Astrocyte (in vitro differentiated cells and primary cell): ENCODE measurements around the gene TRHDE. TPM values are rescaled to one million over a fixed set of nuclear protein-coding genes. Genes with fewer than 3 reads are reported as not detected.

ENCODE experiments used
- DNase-seq: peaks from one replicate; pipeline ENCODE4 v3.0.0-alpha.2; 2010; ENCODE audit warnings: low read depth
- FAIRE-seq: peaks from 2 replicates; lab custom pipeline; 2011; peaks lifted over from hg19 to GRCh38; lab: Jason Lieb, UNC
- H2AFZ ChIP-seq: 2 replicates; pipeline ENCODE4 v1.6.0; 2012; ENCODE audit warnings: low read depth, low read length, inconsistent platforms
- H3K27ac ChIP-seq: 2 replicates; pipeline ENCODE4 v1.5.1; 2011; ENCODE audit warnings: low read depth, low read length, inconsistent platforms
- H3K27me3 ChIP-seq: 2 replicates; pipeline ENCODE4 v1.6.0; 2011; ENCODE audit warnings: low read length, inconsistent platforms; ENCODE audit not compliant: insufficient read depth
- H3K36me3 ChIP-seq: 2 replicates; pipeline ENCODE4 v1.5.1; 2011; ENCODE audit warnings: low read length, inconsistent platforms; ENCODE audit not compliant: insufficient read depth
- H3K4me1 ChIP-seq: 2 replicates; pipeline ENCODE4 v1.5.1; 2011; ENCODE audit warnings: low read length, inconsistent platforms; ENCODE audit not compliant: insufficient read depth
- H3K4me2 ChIP-seq: 2 replicates; pipeline ENCODE4 v1.6.0; 2012; ENCODE audit warnings: low read length, inconsistent platforms
- H3K4me3 ChIP-seq: 2 replicates; pipeline ENCODE4 v1.5.1; 2011; ENCODE audit warnings: low read depth, mild to moderate bottlenecking, low read length, inconsistent platforms; ENCODE audit not compliant: insufficient read depth
- H3K79me2 ChIP-seq: 2 replicates; pipeline ENCODE4 v1.6.0; 2012; ENCODE audit warnings: mild to moderate bottlenecking, low read length, inconsistent platforms; ENCODE audit not compliant: insufficient read depth
- H3K9ac ChIP-seq: 2 replicates; pipeline ENCODE4 v1.6.0; 2012; ENCODE audit warnings: mild to moderate bottlenecking, low read length, inconsistent platforms
- H3K9me3 ChIP-seq: 2 replicates; pipeline ENCODE4 v1.5.1; 2012; ENCODE audit warnings: low read depth, mild to moderate bottlenecking, low read length, inconsistent platforms; ENCODE audit not compliant: insufficient read depth
- H4K20me1 ChIP-seq: 2 replicates; pipeline ENCODE4 v1.6.0; 2012; ENCODE audit warnings: low read length, inconsistent platforms; ENCODE audit not compliant: insufficient read depth
- H3K27ac Mint-ChIP-seq: one replicate; pipeline ENCODE4 v1.8.0; 2021; ENCODE audit warnings: mild to moderate bottlenecking, mixed read lengths; ENCODE audit not compliant: unreplicated experiment
- H3K27me3 Mint-ChIP-seq: one replicate; pipeline ENCODE4 v1.8.0; 2021; ENCODE audit warnings: low read depth, mixed read lengths; ENCODE audit not compliant: unreplicated experiment
- H3K36me3 Mint-ChIP-seq: one replicate; pipeline ENCODE4 v1.8.0; 2021; ENCODE audit warnings: low read depth, mixed read lengths; ENCODE audit not compliant: unreplicated experiment
- H3K4me1 Mint-ChIP-seq: one replicate; pipeline ENCODE4 v1.8.0; 2021; ENCODE audit warnings: low read depth, mixed read lengths; ENCODE audit not compliant: unreplicated experiment
- H3K4me3 Mint-ChIP-seq: one replicate; pipeline ENCODE4 v1.8.0; 2021; ENCODE audit warnings: mild to moderate bottlenecking, moderate library complexity, mixed read lengths; ENCODE audit not compliant: unreplicated experiment
- H3K9me3 Mint-ChIP-seq: one replicate; pipeline ENCODE4 v1.8.0; 2021; ENCODE audit warnings: mild to moderate bottlenecking, mixed read lengths; ENCODE audit not compliant: unreplicated experiment
- CTCF ChIP-seq: IDR thresholded peaks from 2 replicates; pipeline ENCODE4 v1.5.1; 2011; ENCODE audit warnings: low read depth, mild to moderate bottlenecking, inconsistent platforms, low read length, moderate library complexity; ENCODE audit not compliant: insufficient read depth
- EZH2 ChIP-seq: IDR thresholded peaks from 2 replicates; pipeline ENCODE4 v1.6.1; 2012; ENCODE audit warnings: mild to moderate bottlenecking, low read length, inconsistent platforms; ENCODE audit not compliant: insufficient read depth
- total RNA-seq: library from RNA; stranded (reverse); gene quantifications from 2 replicates; pipeline ENCODE4 v1.2.1, GENCODE V29; 2021

The TRHDE gene
- total RNA-seq, 1 donor from 2014 or later = 1.4 TPM

- Histone ChIP-seq H2AFZ (no peak overlapping the region), H3K9ac (no peak overlapping the region), H3K27me3 (no peaks in the 10 kb centered on the region), H3K4me1 (no peaks in the 10 kb centered on the region), H3K79me2 (peaks cover 12% of the 10 kb centered on the region), H3K9me3 (no peaks in the 10 kb centered on the region), H3K4me2 (no peak overlapping the region), H3K27ac (no peak overlapping the region), H4K20me1 (no peaks in the 10 kb centered on the region), H3K4me3 (no peak overlapping the region), H3K36me3 (no peaks in the 10 kb centered on the region)
- no peaks in the 10 kb centered on the region for H3K9me3 Mint-ChIP-seq
- no peak for FAIRE-seq
- no peak overlapping the region for H3K27ac Mint-ChIP-seq
- TF ChIP-seq EZH2 (no peak), CTCF (no peak)
- no peak for DNase-seq
- H3K27me3 Mint-ChIP-seq = no peaks in the 10 kb centered on the region
- H3K36me3 Mint-ChIP-seq = no peaks in the 10 kb centered on the region
- H3K4me1 Mint-ChIP-seq = no peaks in the 10 kb centered on the region
- no peak overlapping the region for H3K4me3 Mint-ChIP-seq
Measured at GRCh38 chr12:72288436-72288835, 16.3 kb downstream of the TRHDE start.

DNA sequence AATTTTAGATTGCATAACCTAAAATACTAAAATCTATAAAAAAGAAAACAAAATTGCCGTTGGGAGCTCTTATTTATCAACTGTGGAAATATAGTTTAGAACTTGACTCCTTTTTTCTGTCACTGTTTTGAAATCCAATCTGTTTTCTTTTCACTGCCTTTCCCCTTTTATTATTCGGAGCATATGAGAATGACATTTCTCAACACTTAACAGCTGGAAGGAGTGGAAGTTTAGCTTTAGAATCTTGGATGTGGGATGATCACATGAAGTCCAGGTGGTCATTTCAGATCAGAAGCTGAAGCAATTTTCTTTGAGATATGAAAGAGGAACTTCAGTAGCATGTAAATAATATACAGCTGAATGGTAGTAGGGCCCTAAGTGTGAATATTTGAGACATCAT is 16.7 kb downstream of the TRHDE start:
- no peak overlapping the region for H3K27ac Mint-ChIP-seq
- no peak overlapping the region for H3K9ac ChIP-seq
- H3K9me3 ChIP-seq = no peaks in the 10 kb centered on the region
- no peak overlapping the region for H2AFZ ChIP-seq
- H3K36me3 Mint-ChIP-seq = no peaks in the 10 kb centered on the region
- no peaks in the 10 kb centered on the region for H3K27me3 ChIP-seq
- DNase-seq (no peak), FAIRE-seq (no peak)
- no peak overlapping the region for H3K4me3 Mint-ChIP-seq
- TF ChIP-seq EZH2 (no peak), CTCF (no peak)
- H3K4me3 ChIP-seq = no peak overlapping the region
- H3K4me2 ChIP-seq = no peak overlapping the region
- no peaks in the 10 kb centered on the region for H3K4me1 Mint-ChIP-seq
- H3K27ac ChIP-seq = no peak overlapping the region
- H4K20me1 ChIP-seq = no peaks in the 10 kb centered on the region
- H3K9me3 Mint-ChIP-seq = no peaks in the 10 kb centered on the region
- no peaks in the 10 kb centered on the region for H3K36me3 ChIP-seq
- H3K79me2 ChIP-seq = peaks cover 11% of the 10 kb centered on the region
- H3K27me3 Mint-ChIP-seq = no peaks in the 10 kb centered on the region
- no peaks in the 10 kb centered on the region for H3K4me1 ChIP-seq

DNA sequence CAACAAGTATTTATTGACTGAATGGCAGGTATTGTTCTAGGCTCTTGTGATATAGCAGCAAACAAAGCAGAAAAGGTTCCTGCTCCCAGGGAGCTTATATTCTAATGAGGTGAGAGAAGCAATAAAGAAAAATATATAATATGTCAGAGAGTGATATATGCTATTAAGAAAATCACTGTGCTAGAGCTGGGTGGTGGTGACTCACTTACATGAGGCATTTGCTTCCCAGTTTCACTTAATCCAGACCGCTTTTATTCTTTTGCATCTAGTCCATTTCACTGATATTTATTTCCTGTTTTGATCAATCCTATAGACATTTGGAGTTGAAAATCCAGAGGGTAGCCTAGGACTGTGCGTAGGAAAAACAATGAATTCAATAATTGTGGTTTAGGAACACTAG is 17.5 kb downstream of the TRHDE start:
- Histone ChIP-seq H3K4me2 (peak overlapping the region; percentile 40), H3K36me3 (no peaks in the 10 kb centered on the region), H3K4me3 (no peak overlapping the region), H4K20me1 (no peaks in the 10 kb centered on the region), H3K27me3 (no peaks in the 10 kb centered on the region), H3K79me2 (peaks cover 14% of the 10 kb centered on the region), H3K9me3 (no peaks in the 10 kb centered on the region), H2AFZ (no peak overlapping the region), H3K27ac (peak overlapping the region; percentile 44), H3K4me1 (peaks cover 7% of the 10 kb centered on the region), H3K9ac (no peak overlapping the region)
- H3K36me3 Mint-ChIP-seq = no peaks in the 10 kb centered on the region
- TF ChIP-seq EZH2 = no peak
- TF ChIP-seq CTCF = no peak
- DNase-seq (no peak), FAIRE-seq (no peak)
- no peaks in the 10 kb centered on the region for H3K4me1 Mint-ChIP-seq
- H3K9me3 Mint-ChIP-seq = no peaks in the 10 kb centered on the region
- no peak overlapping the region for H3K4me3 Mint-ChIP-seq
- H3K27ac Mint-ChIP-seq = no peak overlapping the region
- H3K27me3 Mint-ChIP-seq = no peaks in the 10 kb centered on the region
